Stomach smooth muscle (tissue), 2 donors: ENCODE measurements around the gene PLEKHS1.

Source experiments
- H3K27ac ChIP-seq: one replicate; pipeline ENCODE4 v1.7.0; 2013; ENCODE audit warnings: mild to moderate bottlenecking, low read length, inconsistent platforms
- H3K27me3 ChIP-seq, 2 donors: one replicate each; pipeline ENCODE4 v1.7.0; 2013; ENCODE audit warnings: low read length in 2 of 2; ENCODE audit not compliant: insufficient read depth in 2 of 2, control insufficient read depth in 1 of 2
- H3K36me3 ChIP-seq, 2 donors: one replicate each; pipeline ENCODE4 v1.7.0; 2013; ENCODE audit warnings: low read length in 2 of 2; ENCODE audit not compliant: control insufficient read depth in 2 of 2, insufficient read depth in 2 of 2
- H3K4me1 ChIP-seq: one replicate; pipeline ENCODE4 v1.7.0; 2013; ENCODE audit warnings: low read length; ENCODE audit not compliant: control insufficient read depth, insufficient read depth
- H3K4me3 ChIP-seq, 2 donors: one replicate each; pipeline ENCODE4 v1.7.0; 2013; ENCODE audit warnings: low read length in 2 of 2
- H3K9ac ChIP-seq, 2 donors: one replicate each; pipeline ENCODE4 v1.7.0; 2013; ENCODE audit warnings: low read length in 2 of 2, mild to moderate bottlenecking in 1 of 2
- H3K9me3 ChIP-seq, 2 donors: one replicate each; pipeline ENCODE4 v1.7.0; 2013; ENCODE audit warnings: low read length in 2 of 2; ENCODE audit not compliant: control insufficient read depth in 2 of 2
- donor health status: healthy.
- donor health status: Pancreatic carcinoma.

Gene PLEKHS1

GRCh38 chr10:113716109-113716910 is 35.2 kb upstream of the PLEKHS1 start:
- no peak overlapping the region for H3K4me3 ChIP-seq
- H3K27ac ChIP-seq = no peak overlapping the region

GRCh38 chr10:113718969-113719822 is 32.3 kb upstream of the PLEKHS1 start:
- H3K4me1 ChIP-seq = no peaks in the 10 kb centered on the region
- no peak overlapping the region for H3K4me3 ChIP-seq
- no peak overlapping the region for H3K9ac ChIP-seq
- no peak overlapping the region for H3K27ac ChIP-seq
- no peaks in the 10 kb centered on the region for H3K9me3 ChIP-seq
- no peaks in the 10 kb centered on the region for H3K27me3 ChIP-seq
- H3K36me3 ChIP-seq = peaks cover 11 to 19% of the 10 kb centered on the region in 2 donors

More at GRCh38 chr10:113716109-113716910, 35.2 kb upstream of the PLEKHS1 start:
- H3K4me1 ChIP-seq = peaks cover 6% of the 10 kb centered on the region
- no peaks in the 10 kb centered on the region for H3K9me3 ChIP-seq
- H3K27me3 ChIP-seq = no peaks in the 10 kb centered on the region
- H3K9ac ChIP-seq = no peak overlapping the region
- H3K36me3 ChIP-seq = peaks cover 6% of the 10 kb centered on the region in 2 donors

- Histone ChIP-seq H3K9ac (no peak overlapping the region), H3K4me1 (no peaks in the 10 kb centered on the region), H3K9me3 (no peaks in the 10 kb centered on the region), H3K36me3 (peaks cover 11 to 24% of the 10 kb centered on the region in 2 donors), H3K4me3 (no peak overlapping the region), H3K27me3 (no peaks in the 10 kb centered on the region), H3K27ac (no peak overlapping the region)
These were observed 31.1 kb upstream of the PLEKHS1 start for GRCh38 chr10:113720386-113720785.

GRCh38 chr10:113732160-113732881 is 19.2 kb upstream of the PLEKHS1 start:
- Histone ChIP-seq H3K4me1 (peaks cover 2% of the 10 kb centered on the region), H3K27ac (no peak overlapping the region), H3K9me3 (no peaks in the 10 kb centered on the region), H3K27me3 (no peaks in the 10 kb centered on the region), H3K4me3 (no peak overlapping the region), H3K36me3 (peaks cover 16 to 26% of the 10 kb centered on the region in 2 donors), H3K9ac (no peak overlapping the region)

GRCh38 chr10:113732966-113733365 is 18.5 kb upstream of the PLEKHS1 start:
- Histone ChIP-seq H3K27ac (no peak overlapping the region), H3K4me3 (no peak overlapping the region), H3K9ac (no peak overlapping the region), H3K27me3 (no peaks in the 10 kb centered on the region), H3K36me3 (peaks cover 16 to 23% of the 10 kb centered on the region in 2 donors), H3K9me3 (no peaks in the 10 kb centered on the region), H3K4me1 (peaks cover 2% of the 10 kb centered on the region)

- no peak overlapping the region for H3K27ac ChIP-seq
- H3K4me3 ChIP-seq = no peak overlapping the region
- H3K9ac ChIP-seq = no peak overlapping the region
- H3K36me3 ChIP-seq = peaks cover 16 to 17% of the 10 kb centered on the region in 2 donors
- H3K4me1 ChIP-seq = peaks cover 2% of the 10 kb centered on the region
- no peaks in the 10 kb centered on the region for H3K9me3 ChIP-seq
- no peaks in the 10 kb centered on the region for H3K27me3 ChIP-seq
These were observed 17.8 kb upstream of the PLEKHS1 start for GRCh38 chr10:113733635-113734034.

- H3K4me3 ChIP-seq = no peak overlapping the region
- H3K27me3 ChIP-seq = no peaks in the 10 kb centered on the region
- H3K27ac ChIP-seq = no peak overlapping the region
- H3K9ac ChIP-seq = no peak overlapping the region
- H3K36me3 ChIP-seq = no peaks in the 10 kb centered on the region
- H3K9me3 ChIP-seq = no peaks in the 10 kb centered on the region
- H3K4me1 ChIP-seq = peaks cover 2% of the 10 kb centered on the region
These were observed 15.6 kb upstream of the PLEKHS1 start for GRCh38 chr10:113735913-113736312.

GRCh38 chr10:113736576-113736975 is 14.9 kb upstream of the PLEKHS1 start:
- no peaks in the 10 kb centered on the region for H3K36me3 ChIP-seq
- no peak overlapping the region for H3K4me3 ChIP-seq
- no peaks in the 10 kb centered on the region for H3K27me3 ChIP-seq
- H3K4me1 ChIP-seq = peaks cover 2% of the 10 kb centered on the region
- no peaks in the 10 kb centered on the region for H3K9me3 ChIP-seq
- no peak overlapping the region for H3K27ac ChIP-seq
- no peak overlapping the region for H3K9ac ChIP-seq

GRCh38 chr10:113739031-113739430 is 12.5 kb upstream of the PLEKHS1 start:
- Histone ChIP-seq H3K4me1 (peaks cover 2% of the 10 kb centered on the region), H3K9ac (no peak overlapping the region), H3K4me3 (no peak overlapping the region), H3K9me3 (no peaks in the 10 kb centered on the region), H3K36me3 (no peaks in the 10 kb centered on the region), H3K27me3 (no peaks in the 10 kb centered on the region), H3K27ac (no peak overlapping the region)

GRCh38 chr10:113739577-113739976 is 11.9 kb upstream of the PLEKHS1 start:
- Histone ChIP-seq H3K27ac (no peak overlapping the region), H3K9me3 (no peaks in the 10 kb centered on the region), H3K27me3 (no peaks in the 10 kb centered on the region), H3K9ac (no peak overlapping the region), H3K36me3 (no peaks in the 10 kb centered on the region), H3K4me3 (no peak overlapping the region), H3K4me1 (peaks cover 2% of the 10 kb centered on the region)
